Osteoblast (primary cell): ENCODE data around the gene CDK11A. TPM values are rescaled to one million over a fixed set of nuclear protein-coding genes. Genes with fewer than 3 reads are reported as not detected.
A peak's percentile ranks its signal among the peaks of the same experiment; 100 is the strongest.
"Not testable (repeated sequence)": the region's sequence is repeated elsewhere in the genome, so short reads cannot be mapped to it uniquely, and the experiment has no call there.

Experiments used
- DNase-seq: peaks from one replicate; pipeline ENCODE4 v3.0.0; 2011; ENCODE audit warnings: low spot score, mixed read lengths; ENCODE audit not compliant: insufficient read length; ENCODE audit errors: missing footprints
- H2AFZ ChIP-seq: 2 replicates; pipeline ENCODE4 v1.6.0; 2011; ENCODE audit warnings: mild to moderate bottlenecking, low read length
- H3K27ac ChIP-seq: 2 replicates; pipeline ENCODE4 v1.5.1; 2011; ENCODE audit warnings: mild to moderate bottlenecking, low read depth, low read length, moderate library complexity
- H3K27me3 ChIP-seq: 2 replicates; pipeline ENCODE4 v1.6.0; 2012; ENCODE audit warnings: mild to moderate bottlenecking, control low read depth, inconsistent platforms, low read length, moderate library complexity; ENCODE audit not compliant: insufficient read depth
- H3K36me3 ChIP-seq: 2 replicates; pipeline ENCODE4 v1.5.1; 2011; ENCODE audit warnings: mild to moderate bottlenecking, low read length, control low read depth, moderate library complexity; ENCODE audit not compliant: insufficient read depth
- H3K4me1 ChIP-seq: 2 replicates; pipeline ENCODE4 v1.5.1; 2011; ENCODE audit warnings: mild to moderate bottlenecking, low read length, control low read depth, moderate library complexity; ENCODE audit not compliant: insufficient read depth
- H3K4me2 ChIP-seq: 2 replicates; pipeline ENCODE4 v1.6.0; 2011; ENCODE audit warnings: mild to moderate bottlenecking, low read length; ENCODE audit not compliant: insufficient read depth
- H3K4me3 ChIP-seq: fragments of 200-600 bp; sonication (generic); 3 replicates; pipeline ENCODE4 v1.5.1; 2012; ENCODE audit warnings: mild to moderate bottlenecking, low read length, inconsistent platforms; ENCODE audit not compliant: insufficient read depth
- H3K79me2 ChIP-seq: 2 replicates; pipeline ENCODE4 v1.6.0; 2012; ENCODE audit warnings: mild to moderate bottlenecking, low read length, control low read depth, inconsistent platforms; ENCODE audit not compliant: insufficient read depth
- H3K9me3 ChIP-seq: 2 replicates; pipeline ENCODE4 v1.5.1; 2011; ENCODE audit warnings: low read depth, low read length, control low read depth
- H4K20me1 ChIP-seq: 2 replicates; pipeline ENCODE4 v1.6.0; 2012; ENCODE audit warnings: mild to moderate bottlenecking, low read length, control low read depth; ENCODE audit not compliant: insufficient read depth
- CTCF ChIP-seq: IDR thresholded peaks from 2 replicates; pipeline ENCODE4 v1.5.1; 2011; ENCODE audit warnings: mild to moderate bottlenecking, low read depth, low read length, moderate library complexity; ENCODE audit errors: extremely low read depth
- total RNA-seq: library from RNA; depleted of rRNA; stranded (reverse); fragments of >200 nt; gene quantifications from 2 replicates; pipeline ENCODE4 v1.2.3, GENCODE V29; 2012

The CDK11A gene
- total RNA-seq, 1 donor: 22.1 TPM

GRCh38 chr1:1703796-1704195, 20.4 kb downstream of the CDK11A start:
- no peak for DNase-seq
- no peak overlapping the region for H2AFZ ChIP-seq
- no peaks in the 10 kb centered on the region for H3K36me3 ChIP-seq
- no peaks in the 10 kb centered on the region for H3K27me3 ChIP-seq
- no peak overlapping the region for H3K4me3 ChIP-seq
- no peak for TF ChIP-seq CTCF
- no peaks in the 10 kb centered on the region for H3K79me2 ChIP-seq
- H3K4me1 ChIP-seq: no peaks in the 10 kb centered on the region
- H3K4me2 ChIP-seq: no peak overlapping the region
- H4K20me1 ChIP-seq: no peaks in the 10 kb centered on the region
- no peak overlapping the region for H3K27ac ChIP-seq
- no peaks in the 10 kb centered on the region for H3K9me3 ChIP-seq

- H3K27me3 ChIP-seq, H3K4me3 ChIP-seq, H3K9me3 ChIP-seq, H3K36me3 ChIP-seq, H3K4me1 ChIP-seq, H3K79me2 ChIP-seq, DNase-seq, H2AFZ ChIP-seq, H3K4me2 ChIP-seq, H4K20me1 ChIP-seq, H3K27ac ChIP-seq: not testable (repeated sequence)
Observed at GRCh38 chr1:1702506-1702905, 21.7 kb downstream of the CDK11A start.

- not testable (repeated sequence) for H3K4me2 ChIP-seq, H3K4me1 ChIP-seq, H2AFZ ChIP-seq, H3K27ac ChIP-seq, H3K9me3 ChIP-seq, H4K20me1 ChIP-seq, H3K36me3 ChIP-seq, H3K27me3 ChIP-seq, H3K4me3 ChIP-seq, H3K79me2 ChIP-seq, DNase-seq
Observed at GRCh38 chr1:1700557-1700956, 23.6 kb downstream of the CDK11A start.

GRCh38 chr1:1700067-1700466, 24.1 kb downstream of the CDK11A start:
- H3K9me3 ChIP-seq, H3K27ac ChIP-seq, H3K79me2 ChIP-seq, H3K4me1 ChIP-seq, DNase-seq, H4K20me1 ChIP-seq, H3K4me2 ChIP-seq, H2AFZ ChIP-seq, H3K36me3 ChIP-seq, H3K4me3 ChIP-seq, H3K27me3 ChIP-seq: not testable (repeated sequence)

GRCh38 chr1:1699061-1699460, 25.1 kb downstream of the CDK11A start:
- not testable (repeated sequence) for H3K4me1 ChIP-seq, H3K36me3 ChIP-seq, H3K27me3 ChIP-seq, H3K4me3 ChIP-seq, H3K79me2 ChIP-seq, H3K27ac ChIP-seq, H4K20me1 ChIP-seq, H2AFZ ChIP-seq, DNase-seq, H3K9me3 ChIP-seq, H3K4me2 ChIP-seq

GRCh38 chr1:1697358-1698183, 26.6 kb downstream of the CDK11A start:
- H2AFZ ChIP-seq, H3K79me2 ChIP-seq, H3K27me3 ChIP-seq, H3K4me2 ChIP-seq, H3K9me3 ChIP-seq, H3K36me3 ChIP-seq, H3K27ac ChIP-seq, H3K4me1 ChIP-seq, H3K4me3 ChIP-seq, H4K20me1 ChIP-seq: not testable (repeated sequence)
- DNase-seq: peak; percentile 79

- H3K27ac ChIP-seq, H3K79me2 ChIP-seq, H3K4me1 ChIP-seq, DNase-seq, H2AFZ ChIP-seq, H3K4me2 ChIP-seq, H3K9me3 ChIP-seq, H3K4me3 ChIP-seq, H3K36me3 ChIP-seq, H4K20me1 ChIP-seq, H3K27me3 ChIP-seq: not testable (repeated sequence)
Observed at GRCh38 chr1:1696431-1697357, 27.5 kb downstream of the CDK11A start.
